IMR-90 (cell line): ENCODE data around the gene GPSM1.

Experiments used
- POLR2A ChIP-seq: IDR thresholded peaks from 2 replicates; pipeline ENCODE4 v1.6.1; 2012; ENCODE audit warnings: mild to moderate bottlenecking, low read depth, low read length
- RFX5 ChIP-seq: IDR thresholded peaks from 2 replicates; pipeline ENCODE4 v1.8.0; 2012; ENCODE audit warnings: low read depth, mild to moderate bottlenecking, low read length, moderate library complexity
- TF ChIP-seq, protein P1 (sequence below): conservative IDR thresholded peaks from 2 replicates; pipeline ENCODE4 v1.5.1; 2012; ENCODE audit warnings: mild to moderate bottlenecking, low read depth, low read length, improper control_type of control experiment
- TF ChIP-seq, protein P2 (sequence below): fragments of 150-350 bp; IDR thresholded peaks from 2 replicates; pipeline ENCODE4 v1.6.1; 2017; ENCODE audit warnings: mild to moderate bottlenecking, antibody characterized with exemption, low read length, low read depth

DNA sequence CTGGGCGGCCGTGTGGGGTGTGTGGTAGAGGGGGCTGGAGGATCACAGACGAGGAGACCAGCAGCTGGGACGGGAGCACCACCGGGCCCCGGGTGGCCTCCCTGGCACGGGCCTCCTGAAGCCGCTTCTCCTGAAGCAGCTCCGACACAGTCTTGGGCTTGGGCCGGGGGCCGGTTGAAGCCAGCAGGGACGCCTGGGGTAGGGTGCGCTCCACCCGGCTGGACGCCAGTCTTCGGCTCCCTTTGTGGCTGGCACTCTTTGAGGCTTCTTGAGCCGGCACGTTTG, 51.6 kb downstream of the GPSM1 start:
- TF ChIP-seq, protein P1, sequence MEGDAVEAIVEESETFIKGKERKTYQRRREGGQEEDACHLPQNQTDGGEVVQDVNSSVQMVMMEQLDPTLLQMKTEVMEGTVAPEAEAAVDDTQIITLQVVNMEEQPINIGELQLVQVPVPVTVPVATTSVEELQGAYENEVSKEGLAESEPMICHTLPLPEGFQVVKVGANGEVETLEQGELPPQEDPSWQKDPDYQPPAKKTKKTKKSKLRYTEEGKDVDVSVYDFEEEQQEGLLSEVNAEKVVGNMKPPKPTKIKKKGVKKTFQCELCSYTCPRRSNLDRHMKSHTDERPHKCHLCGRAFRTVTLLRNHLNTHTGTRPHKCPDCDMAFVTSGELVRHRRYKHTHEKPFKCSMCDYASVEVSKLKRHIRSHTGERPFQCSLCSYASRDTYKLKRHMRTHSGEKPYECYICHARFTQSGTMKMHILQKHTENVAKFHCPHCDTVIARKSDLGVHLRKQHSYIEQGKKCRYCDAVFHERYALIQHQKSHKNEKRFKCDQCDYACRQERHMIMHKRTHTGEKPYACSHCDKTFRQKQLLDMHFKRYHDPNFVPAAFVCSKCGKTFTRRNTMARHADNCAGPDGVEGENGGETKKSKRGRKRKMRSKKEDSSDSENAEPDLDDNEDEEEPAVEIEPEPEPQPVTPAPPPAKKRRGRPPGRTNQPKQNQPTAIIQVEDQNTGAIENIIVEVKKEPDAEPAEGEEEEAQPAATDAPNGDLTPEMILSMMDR, result no peak
- no peak for TF ChIP-seq RFX5
- no peak for TF ChIP-seq POLR2A
- TF ChIP-seq, protein P2, sequence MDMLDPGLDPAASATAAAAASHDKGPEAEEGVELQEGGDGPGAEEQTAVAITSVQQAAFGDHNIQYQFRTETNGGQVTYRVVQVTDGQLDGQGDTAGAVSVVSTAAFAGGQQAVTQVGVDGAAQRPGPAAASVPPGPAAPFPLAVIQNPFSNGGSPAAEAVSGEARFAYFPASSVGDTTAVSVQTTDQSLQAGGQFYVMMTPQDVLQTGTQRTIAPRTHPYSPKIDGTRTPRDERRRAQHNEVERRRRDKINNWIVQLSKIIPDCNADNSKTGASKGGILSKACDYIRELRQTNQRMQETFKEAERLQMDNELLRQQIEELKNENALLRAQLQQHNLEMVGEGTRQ, result no peak
